NB4 (cell line): ENCODE data around the gene LRRC17.

Experiments
- DNase-seq: peaks from one replicate; pipeline ENCODE4 v3.0.0; 2010; ENCODE audit warnings: low read depth
- H3K4me3 ChIP-seq: one replicate; pipeline ENCODE4 v1.5.1; 2011; ENCODE audit warnings: mild to moderate bottlenecking, low read depth, low read length, moderate library complexity
- MYC ChIP-seq: IDR thresholded peaks from 2 replicates; pipeline ENCODE4 v1.6.1; 2011; ENCODE audit warnings: low read depth, low read length
- POLR2A ChIP-seq: IDR thresholded peaks from 2 replicates; pipeline ENCODE4 v1.6.1; 2011; ENCODE audit warnings: mild to moderate bottlenecking; ENCODE audit not compliant: insufficient read length; ENCODE audit errors: extremely low read depth
- TF ChIP-seq, protein P1 (sequence below): IDR thresholded peaks from 2 replicates; pipeline ENCODE4 v1.6.1; 2011; ENCODE audit warnings: low read depth, low read length
- TF ChIP-seq, protein P2 (sequence below): IDR thresholded peaks from one replicate; pipeline ENCODE4 v1.5.1; 2012; ENCODE audit warnings: low read depth, low read length

LRRC17 gene

DNA sequence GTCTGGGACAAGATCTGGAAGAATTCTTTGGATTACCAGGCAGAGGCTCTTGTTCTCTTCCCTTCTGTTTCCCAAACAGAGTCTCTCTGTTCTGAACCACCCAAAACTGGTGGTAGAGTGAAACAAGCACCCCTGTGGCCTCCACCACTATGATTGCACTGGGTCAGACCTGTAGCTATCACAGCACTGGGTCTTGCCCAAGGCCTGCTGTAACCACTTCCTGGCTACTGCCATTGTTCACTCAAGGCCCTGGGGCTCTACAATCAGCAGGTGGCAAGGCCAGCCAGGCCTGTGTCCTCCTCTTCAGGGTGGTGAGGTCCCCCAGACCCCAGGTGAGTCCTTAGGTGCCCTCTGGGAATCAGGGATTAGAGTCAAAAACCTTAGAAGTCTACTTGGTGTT is 4.1 kb upstream of the LRRC17 start:
- peak; percentile 56 for DNase-seq
- TF ChIP-seq, protein P1, sequence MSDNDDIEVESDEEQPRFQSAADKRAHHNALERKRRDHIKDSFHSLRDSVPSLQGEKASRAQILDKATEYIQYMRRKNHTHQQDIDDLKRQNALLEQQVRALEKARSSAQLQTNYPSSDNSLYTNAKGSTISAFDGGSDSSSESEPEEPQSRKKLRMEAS = no peak
- TF ChIP-seq MYC (no peak), POLR2A (no peak)
- TF ChIP-seq, protein P2, sequence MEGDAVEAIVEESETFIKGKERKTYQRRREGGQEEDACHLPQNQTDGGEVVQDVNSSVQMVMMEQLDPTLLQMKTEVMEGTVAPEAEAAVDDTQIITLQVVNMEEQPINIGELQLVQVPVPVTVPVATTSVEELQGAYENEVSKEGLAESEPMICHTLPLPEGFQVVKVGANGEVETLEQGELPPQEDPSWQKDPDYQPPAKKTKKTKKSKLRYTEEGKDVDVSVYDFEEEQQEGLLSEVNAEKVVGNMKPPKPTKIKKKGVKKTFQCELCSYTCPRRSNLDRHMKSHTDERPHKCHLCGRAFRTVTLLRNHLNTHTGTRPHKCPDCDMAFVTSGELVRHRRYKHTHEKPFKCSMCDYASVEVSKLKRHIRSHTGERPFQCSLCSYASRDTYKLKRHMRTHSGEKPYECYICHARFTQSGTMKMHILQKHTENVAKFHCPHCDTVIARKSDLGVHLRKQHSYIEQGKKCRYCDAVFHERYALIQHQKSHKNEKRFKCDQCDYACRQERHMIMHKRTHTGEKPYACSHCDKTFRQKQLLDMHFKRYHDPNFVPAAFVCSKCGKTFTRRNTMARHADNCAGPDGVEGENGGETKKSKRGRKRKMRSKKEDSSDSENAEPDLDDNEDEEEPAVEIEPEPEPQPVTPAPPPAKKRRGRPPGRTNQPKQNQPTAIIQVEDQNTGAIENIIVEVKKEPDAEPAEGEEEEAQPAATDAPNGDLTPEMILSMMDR = no peak
- no peak overlapping the region for H3K4me3 ChIP-seq

DNA sequence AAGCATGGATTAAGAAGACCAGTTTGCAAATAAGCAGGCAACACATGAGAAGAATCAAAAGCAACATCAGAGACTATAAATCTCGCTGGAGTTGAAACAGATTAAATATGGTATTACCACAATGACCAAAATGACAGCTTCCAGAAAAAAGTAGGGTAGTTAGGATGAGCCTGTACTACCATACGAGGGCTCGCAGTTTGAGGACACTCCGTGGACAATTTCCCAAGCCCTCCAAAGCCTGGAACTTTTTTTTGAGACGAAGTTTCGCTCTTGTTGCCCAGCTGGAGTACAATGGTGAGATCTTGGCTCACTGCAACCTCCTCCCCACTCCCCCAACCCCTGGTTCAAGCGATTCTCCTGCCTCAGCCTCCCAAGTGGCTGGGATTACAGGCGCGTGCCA is 1.0 kb downstream of the LRRC17 start:
- DNase-seq = no peak
- no peak overlapping the region for H3K4me3 ChIP-seq
- no peak for TF ChIP-seq POLR2A

DNA sequence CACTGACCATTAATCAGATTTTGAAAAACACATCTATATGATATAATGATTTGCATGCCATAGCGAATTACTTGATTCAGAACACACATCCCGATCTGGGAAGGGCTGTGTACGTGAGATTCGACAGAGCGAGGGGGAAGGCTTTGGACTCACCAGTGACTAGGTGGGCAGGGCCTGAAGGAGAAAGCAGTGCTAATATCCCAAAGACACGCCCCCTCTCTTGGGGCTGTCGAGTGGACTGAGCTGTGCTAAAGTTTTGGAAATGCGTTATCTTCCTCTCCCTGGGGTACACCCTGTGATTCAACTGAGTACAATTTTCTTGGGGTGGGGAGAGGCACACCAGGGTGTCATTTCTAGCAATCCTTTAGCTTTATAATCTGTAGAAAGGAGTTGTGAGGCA is 1.8 kb downstream of the LRRC17 start:
- no peak for DNase-seq
- TF ChIP-seq, protein P2 = no peak
- no peak for TF ChIP-seq MYC
- no peak for TF ChIP-seq POLR2A
- TF ChIP-seq, protein P1 = no peak
- H3K4me3 ChIP-seq = no peak overlapping the region

DNA sequence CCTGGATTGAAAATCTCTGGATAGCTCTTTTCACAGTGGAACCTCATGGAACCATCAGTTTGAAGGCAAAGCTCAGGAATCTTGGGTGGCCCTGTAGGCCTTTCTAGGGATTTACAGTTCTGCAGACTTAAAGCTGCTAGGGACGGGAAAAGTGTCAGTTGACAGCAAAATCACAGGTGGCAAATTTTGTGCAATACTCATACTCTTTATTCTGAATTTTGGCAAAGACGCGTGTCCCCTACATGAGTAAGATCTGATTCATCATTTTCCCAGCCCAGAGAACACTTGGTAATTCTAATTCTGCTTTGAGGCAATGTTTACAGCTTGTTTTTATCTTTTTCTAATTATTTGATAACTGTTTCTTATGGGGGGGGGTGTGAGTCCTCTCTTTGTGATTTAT is 3.6 kb downstream of the LRRC17 start:
- no peak for TF ChIP-seq MYC
- TF ChIP-seq POLR2A = no peak
- TF ChIP-seq, protein P2 = no peak
- TF ChIP-seq, protein P1 = no peak

DNA sequence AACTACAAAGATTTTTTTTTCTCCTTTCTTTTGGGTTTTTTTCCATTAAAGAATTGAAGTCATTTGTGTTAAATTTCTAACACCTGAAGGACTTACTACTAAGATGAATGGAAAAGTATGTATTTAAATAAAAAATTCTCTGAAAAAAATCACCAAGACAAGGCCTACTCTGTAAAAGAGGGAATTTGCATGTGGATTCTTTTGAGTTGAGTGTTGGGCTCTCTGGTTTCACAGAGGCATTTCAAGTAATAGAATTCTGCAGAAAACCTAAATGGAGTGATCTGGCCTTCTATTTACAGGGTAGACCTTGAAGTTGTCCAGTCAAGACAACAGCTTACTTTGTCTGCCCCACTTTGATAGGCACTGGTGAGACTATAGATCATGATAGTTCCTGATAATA is 4.1 kb downstream of the LRRC17 start:
- H3K4me3 ChIP-seq = no peak overlapping the region
- TF ChIP-seq MYC = no peak
- no peak for TF ChIP-seq POLR2A
- TF ChIP-seq, protein P1 = no peak
- TF ChIP-seq, protein P2 = no peak
- no peak for DNase-seq

More for the DNA sequence above, 3.6 kb downstream of the LRRC17 start:
- DNase-seq = no peak
- no peak overlapping the region for H3K4me3 ChIP-seq

DNA sequence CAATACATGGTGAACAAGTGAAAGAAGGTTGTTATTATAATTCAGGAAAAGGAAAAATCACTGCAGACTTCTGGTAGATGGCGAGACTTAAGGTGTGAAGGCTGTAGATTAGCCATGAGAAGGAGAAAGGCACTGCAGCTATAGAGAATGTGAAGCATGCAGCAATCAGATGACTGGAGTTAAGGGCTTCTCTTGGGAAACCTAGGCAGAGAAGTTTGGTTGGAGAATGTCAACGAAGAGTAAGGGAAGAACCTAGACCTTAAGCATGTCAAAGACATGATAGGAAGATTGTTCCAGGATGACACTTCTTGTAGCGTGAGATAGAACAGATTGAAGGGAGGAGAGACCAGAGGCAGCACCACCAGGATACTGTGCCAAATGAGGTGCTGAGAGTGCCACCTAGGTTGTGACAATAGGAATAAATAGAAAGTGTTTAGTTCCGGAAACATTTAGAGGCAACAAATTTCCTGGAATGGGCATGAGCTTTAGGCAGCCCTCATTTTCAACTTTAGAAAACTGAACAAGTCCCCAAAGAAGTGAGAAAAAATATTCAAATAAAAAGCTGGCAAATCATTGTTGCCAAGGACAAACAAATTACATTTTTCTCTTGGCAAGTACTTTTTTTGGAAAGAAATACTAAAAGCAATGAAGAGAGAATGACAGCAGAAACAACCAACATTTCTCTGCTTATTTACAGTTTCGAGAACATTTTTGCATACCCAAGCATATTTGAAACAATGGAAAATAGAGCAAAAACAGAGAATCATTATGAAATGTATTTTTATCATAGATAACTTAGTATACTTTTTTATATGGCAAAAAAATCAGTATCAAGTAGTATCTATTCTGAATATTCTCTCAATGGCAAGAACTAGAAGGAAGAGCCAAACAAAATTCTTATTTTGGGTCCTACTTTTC is 4.9 kb downstream of the LRRC17 start:
- TF ChIP-seq, protein P2 = no peak
- TF ChIP-seq POLR2A = no peak
- TF ChIP-seq, protein P1 = no peak
- no peak for TF ChIP-seq MYC
- DNase-seq = peak; percentile 24
- H3K4me3 ChIP-seq = no peak overlapping the region
